ENCODE results near the gene SC5D.

SC5D gene

GRCh38 chr11:121356357-121356756 is 63.8 kb downstream of the SC5D start:
- no peak for DNase-seq (ENCODE audit: low read depth in 3 of 3)

All from stimulated activated CD4-positive, alpha-beta T cell treated with anti-CD3 and anti-CD28 coated beads, TNF-alpha, amount 100 ng/mL, for 24 hours (primary cell).